WI38 (cell line): ENCODE data around the gene GSTA5.
A peak's percentile ranks its signal among the peaks of the same experiment; 100 is the strongest.
"Not testable (repeated sequence)": the region's sequence is repeated elsewhere in the genome, so short reads cannot be mapped to it uniquely, and the experiment has no call there.

Experiments
- H3K4me3 ChIP-seq: 2 replicates; pipeline ENCODE4 v1.5.1; 2011; ENCODE audit warnings: low read depth, mild to moderate bottlenecking, control low read depth, low read length
- TF ChIP-seq, protein P1 (sequence below): IDR thresholded peaks from 2 replicates; pipeline ENCODE4 v1.5.1; 2012; ENCODE audit warnings: low read depth, mild to moderate bottlenecking, control low read depth, low read length

GSTA5 gene

GRCh38 chr6:52849137-52849536, 8.5 kb upstream of the GSTA5 start:
- no peak overlapping the region for H3K4me3 ChIP-seq
- TF ChIP-seq, protein P1, sequence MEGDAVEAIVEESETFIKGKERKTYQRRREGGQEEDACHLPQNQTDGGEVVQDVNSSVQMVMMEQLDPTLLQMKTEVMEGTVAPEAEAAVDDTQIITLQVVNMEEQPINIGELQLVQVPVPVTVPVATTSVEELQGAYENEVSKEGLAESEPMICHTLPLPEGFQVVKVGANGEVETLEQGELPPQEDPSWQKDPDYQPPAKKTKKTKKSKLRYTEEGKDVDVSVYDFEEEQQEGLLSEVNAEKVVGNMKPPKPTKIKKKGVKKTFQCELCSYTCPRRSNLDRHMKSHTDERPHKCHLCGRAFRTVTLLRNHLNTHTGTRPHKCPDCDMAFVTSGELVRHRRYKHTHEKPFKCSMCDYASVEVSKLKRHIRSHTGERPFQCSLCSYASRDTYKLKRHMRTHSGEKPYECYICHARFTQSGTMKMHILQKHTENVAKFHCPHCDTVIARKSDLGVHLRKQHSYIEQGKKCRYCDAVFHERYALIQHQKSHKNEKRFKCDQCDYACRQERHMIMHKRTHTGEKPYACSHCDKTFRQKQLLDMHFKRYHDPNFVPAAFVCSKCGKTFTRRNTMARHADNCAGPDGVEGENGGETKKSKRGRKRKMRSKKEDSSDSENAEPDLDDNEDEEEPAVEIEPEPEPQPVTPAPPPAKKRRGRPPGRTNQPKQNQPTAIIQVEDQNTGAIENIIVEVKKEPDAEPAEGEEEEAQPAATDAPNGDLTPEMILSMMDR, result no peak

GRCh38 chr6:52846002-52846401, 5.4 kb upstream of the GSTA5 start:
- H3K4me3 ChIP-seq, result no peak overlapping the region
- TF ChIP-seq, protein P1, result no peak

GRCh38 chr6:52843605-52844004, 3.0 kb upstream of the GSTA5 start:
- TF ChIP-seq, protein P1, result no peak
- H3K4me3 ChIP-seq, result no peak overlapping the region

DNA sequence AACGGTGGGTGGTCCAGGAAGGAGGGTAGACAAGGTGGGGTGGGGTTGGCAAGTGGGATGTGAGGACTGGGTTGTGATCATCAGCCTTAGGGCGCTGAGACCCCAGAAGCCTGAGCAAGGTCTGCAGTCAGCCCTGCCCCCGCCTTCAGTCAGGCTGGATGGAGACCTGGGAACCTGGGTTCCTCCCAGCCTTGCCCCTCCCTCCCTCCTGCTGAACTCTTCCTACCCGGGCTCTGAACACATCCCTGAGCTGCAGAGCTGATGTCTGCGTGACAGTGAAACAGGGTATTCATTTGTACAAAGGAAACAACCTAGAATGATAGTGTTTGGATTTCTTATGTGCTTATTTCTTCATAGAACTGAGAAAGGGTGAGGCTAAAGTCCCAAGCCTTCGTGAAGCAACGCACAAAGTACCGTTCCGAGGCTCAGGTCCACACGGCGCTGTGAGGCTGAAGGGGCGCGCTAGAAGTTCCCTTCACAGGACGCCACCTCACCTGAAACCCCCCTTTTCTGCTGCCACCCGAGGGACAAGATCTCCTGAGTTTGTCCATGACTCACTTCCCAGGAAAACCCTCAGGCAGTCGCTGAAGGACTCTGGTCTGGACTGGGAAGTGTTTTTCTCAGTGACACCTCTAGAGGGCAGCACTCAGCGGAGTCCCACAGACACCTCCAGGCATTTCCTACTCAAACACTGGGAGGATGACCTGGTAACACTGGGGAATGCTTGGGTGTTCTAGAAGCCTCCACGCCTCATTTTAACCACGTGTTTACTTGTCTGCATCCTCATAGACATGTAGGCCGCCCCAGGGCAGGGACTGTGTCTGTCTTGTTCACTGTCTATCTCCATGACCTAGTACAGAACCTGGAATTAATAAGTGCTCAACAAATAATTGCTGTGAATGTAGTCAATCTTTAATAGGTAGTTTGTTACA, 1.2 kb downstream of the GSTA5 start:
- H3K4me3 ChIP-seq, result no peak overlapping the region
- TF ChIP-seq, protein P1, result peak; percentile 70

- H3K4me3 ChIP-seq, result no peak overlapping the region
- TF ChIP-seq, protein P1, result no peak
Measured at GRCh38 chr6:52834481-52834880, 6.1 kb downstream of the GSTA5 start.

GRCh38 chr6:52830869-52831268, 9.7 kb downstream of the GSTA5 start:
- not testable (repeated sequence) for H3K4me3 ChIP-seq

GRCh38 chr6:52829046-52829817, 11.4 kb downstream of the GSTA5 start:
- TF ChIP-seq, protein P1, result no peak
- no peak overlapping the region for H3K4me3 ChIP-seq

- not testable (repeated sequence) for H3K4me3 ChIP-seq
Measured at GRCh38 chr6:52828621-52829020, 12.0 kb downstream of the GSTA5 start.

DNA sequence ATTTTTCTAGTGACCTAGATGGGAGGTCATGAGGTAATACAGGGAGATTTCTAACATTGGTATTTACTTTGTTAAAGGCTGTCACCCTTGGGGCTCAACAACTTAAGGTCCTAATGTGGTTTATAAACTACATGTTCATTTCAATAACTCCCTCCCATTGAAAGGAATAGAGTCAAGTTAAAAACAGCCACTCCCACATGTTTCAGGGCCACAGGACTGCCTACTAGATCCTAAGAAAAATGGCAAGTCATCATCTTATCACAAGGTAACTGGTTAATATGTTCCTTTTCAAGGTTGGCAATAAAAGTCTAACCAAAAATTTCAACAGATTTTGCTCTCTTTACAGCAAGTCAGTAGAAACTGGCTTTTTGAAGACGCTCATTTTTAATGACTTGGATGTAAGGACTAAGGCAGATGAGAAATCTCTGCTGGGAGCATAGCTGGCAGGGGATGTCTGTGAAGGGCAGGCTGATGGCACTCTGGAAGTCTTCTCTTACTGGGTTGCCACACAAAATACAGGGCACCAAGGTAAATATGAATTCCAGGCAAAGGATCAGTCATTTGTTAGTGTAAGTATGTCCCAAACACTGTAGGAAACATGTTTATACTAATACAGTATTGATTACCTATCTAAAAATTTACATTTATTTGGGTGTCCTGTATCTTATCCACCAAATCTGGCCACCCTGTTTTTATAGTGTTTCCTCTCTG, 13.4 kb downstream of the GSTA5 start:
- H3K4me3 ChIP-seq, result not testable (repeated sequence)
